ENCODE results near the gene MGAM2.

DNA sequence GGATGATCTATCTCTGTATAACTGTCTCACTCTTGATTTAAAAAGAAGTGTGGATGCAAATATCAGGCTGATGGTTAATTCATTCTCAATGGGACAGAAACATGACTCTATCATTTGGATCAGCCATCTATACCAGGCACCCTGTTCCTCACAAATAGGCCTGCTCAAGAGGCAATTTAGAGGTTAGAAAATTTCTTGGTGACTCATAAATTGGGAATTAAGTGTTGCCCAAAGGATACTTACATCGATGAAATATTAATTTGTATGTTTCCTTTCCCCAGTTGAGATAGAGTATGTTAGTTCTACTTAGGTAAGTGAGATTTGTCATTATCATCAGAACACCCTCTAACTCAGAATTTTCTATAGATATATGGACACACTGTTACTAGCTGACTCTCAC lies 88.7 kb downstream of the MGAM2 start:
- TF ChIP-seq, protein P1, sequence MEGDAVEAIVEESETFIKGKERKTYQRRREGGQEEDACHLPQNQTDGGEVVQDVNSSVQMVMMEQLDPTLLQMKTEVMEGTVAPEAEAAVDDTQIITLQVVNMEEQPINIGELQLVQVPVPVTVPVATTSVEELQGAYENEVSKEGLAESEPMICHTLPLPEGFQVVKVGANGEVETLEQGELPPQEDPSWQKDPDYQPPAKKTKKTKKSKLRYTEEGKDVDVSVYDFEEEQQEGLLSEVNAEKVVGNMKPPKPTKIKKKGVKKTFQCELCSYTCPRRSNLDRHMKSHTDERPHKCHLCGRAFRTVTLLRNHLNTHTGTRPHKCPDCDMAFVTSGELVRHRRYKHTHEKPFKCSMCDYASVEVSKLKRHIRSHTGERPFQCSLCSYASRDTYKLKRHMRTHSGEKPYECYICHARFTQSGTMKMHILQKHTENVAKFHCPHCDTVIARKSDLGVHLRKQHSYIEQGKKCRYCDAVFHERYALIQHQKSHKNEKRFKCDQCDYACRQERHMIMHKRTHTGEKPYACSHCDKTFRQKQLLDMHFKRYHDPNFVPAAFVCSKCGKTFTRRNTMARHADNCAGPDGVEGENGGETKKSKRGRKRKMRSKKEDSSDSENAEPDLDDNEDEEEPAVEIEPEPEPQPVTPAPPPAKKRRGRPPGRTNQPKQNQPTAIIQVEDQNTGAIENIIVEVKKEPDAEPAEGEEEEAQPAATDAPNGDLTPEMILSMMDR (conservative IDR thresholded peaks at IDR 0.05; ENCODE audit: low read depth, low read length): no peak
- TF ChIP-seq EZH2 (IDR thresholded peaks at IDR 0.05; ENCODE audit: borderline replicate concordance, low read depth, low read length, poor library complexity, severe bottlenecking): no peak
